GM12891 (cell line): ENCODE results near the gene BTG3.

Experiments used
- PAX5 ChIP-seq: IDR thresholded peaks from 2 replicates; pipeline ENCODE4 v1.6.1; 2011; ENCODE audit warnings: low read length, moderate library complexity, mild to moderate bottlenecking; ENCODE audit not compliant: insufficient read depth, severe bottlenecking
- POLR2A ChIP-seq: IDR thresholded peaks from 2 replicates; pipeline ENCODE4 v1.6.1; 2011; ENCODE audit warnings: low read depth, low read length, control low read depth
- POLR2AphosphoS5 ChIP-seq: IDR thresholded peaks from 2 replicates; pipeline ENCODE4 v1.6.1; 2011; ENCODE audit warnings: low read depth, low read length, control low read depth
- POU2F2 ChIP-seq: IDR thresholded peaks from 2 replicates; pipeline ENCODE4 v1.6.1; 2011; ENCODE audit warnings: low read depth, mild to moderate bottlenecking, control low read depth, low read length, moderate library complexity
- TAF1 ChIP-seq: IDR thresholded peaks from 2 replicates; pipeline ENCODE4 v1.6.1; 2011; ENCODE audit warnings: low read depth, low read length, control low read depth

DNA sequence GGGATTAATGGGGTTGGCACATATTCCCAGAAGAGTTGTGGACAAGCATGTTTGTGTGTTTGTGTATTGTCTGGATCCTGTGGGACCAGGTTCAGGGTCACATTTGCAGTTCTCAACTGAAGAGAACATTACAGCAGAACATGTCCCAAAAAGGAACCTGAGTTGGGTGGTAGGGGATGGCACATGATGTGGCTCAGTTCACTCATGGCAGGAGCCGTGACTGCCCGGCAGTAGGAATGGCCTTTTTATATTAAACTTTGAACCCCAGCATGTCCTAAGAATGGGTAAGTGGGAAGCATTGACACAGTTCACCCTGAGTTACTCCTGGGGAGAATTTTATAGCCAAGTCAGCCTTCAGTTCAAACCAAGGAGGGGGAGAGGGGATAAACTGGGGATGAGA is 58.6 kb downstream of the BTG3 start:
- TF ChIP-seq TAF1 (no peak), PAX5 (no peak), POLR2AphosphoS5 (no peak), POLR2A (no peak), POU2F2 (no peak)
